Testis (tissue), 2 donors: ENCODE results near the gene BMP3.

ENCODE experiments used
- POLR2A ChIP-seq: fragments of 450-650 bp; IDR thresholded peaks from one replicate; pipeline ENCODE4 v1.6.1; 2017; ENCODE audit warnings: antibody characterized with exemption, mild to moderate bottlenecking, moderate library complexity
- TF ChIP-seq, protein P1 (sequence below), 3 experiments: fragments of 450-650 bp in 2 of 3; fragments of 200-600 bp in 1 of 3; sonication (generic) in 1 of 3; IDR thresholded peaks; one replicate each; pipeline ENCODE4 v1.5.1; 2016 to 2019; ENCODE audit warnings: antibody characterized with exemption in 3 of 3, mild to moderate bottlenecking in 2 of 3, moderate library complexity in 1 of 3

DNA sequence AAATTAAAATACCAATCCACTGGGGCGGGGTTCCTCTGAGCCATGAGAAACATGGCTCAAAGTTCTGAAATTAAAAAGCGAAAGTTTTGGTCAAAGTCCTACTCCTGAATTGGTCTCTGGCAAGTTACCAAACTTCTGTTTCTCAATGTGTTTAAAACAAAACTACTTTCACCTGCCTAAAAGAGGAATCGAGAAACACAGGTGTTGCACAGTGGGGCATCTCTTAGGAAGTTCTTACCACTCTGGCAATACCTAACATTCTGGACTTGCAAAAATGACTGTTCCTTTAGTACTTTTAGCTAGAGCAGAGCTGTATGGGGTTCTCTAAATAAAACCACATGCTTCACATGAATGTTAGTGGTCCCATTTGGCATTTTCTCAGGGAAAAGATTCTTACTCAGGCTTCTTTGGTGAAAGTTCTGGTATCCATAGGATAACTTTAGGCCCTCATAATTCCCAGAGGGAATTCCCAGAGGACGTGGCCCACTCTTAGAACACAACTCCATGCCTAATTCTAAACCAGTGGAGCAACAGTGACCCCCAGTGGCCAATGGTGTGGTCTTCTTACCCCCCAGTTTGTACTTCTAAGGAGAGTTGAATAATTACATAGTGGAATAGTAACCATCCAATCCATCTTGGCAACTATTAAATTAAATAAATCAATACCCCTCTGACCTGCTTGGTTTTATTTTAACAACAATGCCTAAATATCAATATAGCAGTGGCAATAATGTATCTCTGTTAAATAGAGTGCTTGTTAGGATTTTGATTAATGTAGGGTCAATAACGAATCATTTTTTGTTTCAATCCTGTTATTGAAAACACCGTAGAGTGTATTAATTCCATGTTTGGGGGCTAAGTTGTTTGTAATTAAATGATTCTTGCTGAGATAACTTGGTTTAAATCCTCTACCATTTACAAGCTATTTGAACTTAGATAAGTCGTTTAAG lies 21.9 kb downstream of the BMP3 start:
- TF ChIP-seq POLR2A: no peak
- TF ChIP-seq, protein P1, sequence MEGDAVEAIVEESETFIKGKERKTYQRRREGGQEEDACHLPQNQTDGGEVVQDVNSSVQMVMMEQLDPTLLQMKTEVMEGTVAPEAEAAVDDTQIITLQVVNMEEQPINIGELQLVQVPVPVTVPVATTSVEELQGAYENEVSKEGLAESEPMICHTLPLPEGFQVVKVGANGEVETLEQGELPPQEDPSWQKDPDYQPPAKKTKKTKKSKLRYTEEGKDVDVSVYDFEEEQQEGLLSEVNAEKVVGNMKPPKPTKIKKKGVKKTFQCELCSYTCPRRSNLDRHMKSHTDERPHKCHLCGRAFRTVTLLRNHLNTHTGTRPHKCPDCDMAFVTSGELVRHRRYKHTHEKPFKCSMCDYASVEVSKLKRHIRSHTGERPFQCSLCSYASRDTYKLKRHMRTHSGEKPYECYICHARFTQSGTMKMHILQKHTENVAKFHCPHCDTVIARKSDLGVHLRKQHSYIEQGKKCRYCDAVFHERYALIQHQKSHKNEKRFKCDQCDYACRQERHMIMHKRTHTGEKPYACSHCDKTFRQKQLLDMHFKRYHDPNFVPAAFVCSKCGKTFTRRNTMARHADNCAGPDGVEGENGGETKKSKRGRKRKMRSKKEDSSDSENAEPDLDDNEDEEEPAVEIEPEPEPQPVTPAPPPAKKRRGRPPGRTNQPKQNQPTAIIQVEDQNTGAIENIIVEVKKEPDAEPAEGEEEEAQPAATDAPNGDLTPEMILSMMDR (IDR thresholded peaks at IDR 0.05): peak; percentile 28 to 61 (median 48)
